NB4 (cell line): ENCODE data around the gene SYNCRIP.

ENCODE experiments used
- CTCF ChIP-seq: IDR thresholded peaks from one replicate; pipeline ENCODE4 v1.5.1; 2012; ENCODE audit warnings: low read depth, low read length
- MYC ChIP-seq: IDR thresholded peaks from 2 replicates; pipeline ENCODE4 v1.6.1; 2011; ENCODE audit warnings: low read depth, low read length
- POLR2A ChIP-seq: IDR thresholded peaks from 2 replicates; pipeline ENCODE4 v1.6.1; 2011; ENCODE audit warnings: mild to moderate bottlenecking; ENCODE audit not compliant: insufficient read length; ENCODE audit errors: extremely low read depth

GRCh38 chr6:85670573-85670972 is 27.9 kb upstream of the SYNCRIP start:
- TF ChIP-seq POLR2A (no peak), CTCF (no peak), MYC (no peak)
